CD4-positive, CD25-positive, alpha-beta regulatory T cell (primary cell): ENCODE results near the gene CDH23. TPM values are rescaled to one million over a fixed set of nuclear protein-coding genes. Genes with fewer than 3 reads are reported as not detected.

Experiments
- ATAC-seq, 2 donors: fragments of 150-1000 bp; cut with Tn5 transposase; one replicate each; pipeline ENCODE4 v1.10.0; 2021; ENCODE audit warnings: low read depth in 2 of 2, moderate number of reproducible peaks in 2 of 2, moderate library complexity in 1 of 2
- DNase-seq, 3 donors: peaks; one replicate each; pipeline versions ENCODE4 v3.0.0 to v3.0.0-alpha.2; 2012 to 2022; ENCODE audit warnings: mixed read lengths in 1 of 3
- H3K27ac ChIP-seq: one replicate; pipeline ENCODE4 v1.7.0; 2013; ENCODE audit warnings: mild to moderate bottlenecking, low read length; ENCODE audit not compliant: insufficient read depth, poor library complexity, severe bottlenecking
- H3K27me3 ChIP-seq: one replicate; pipeline ENCODE4 v1.7.0; 2013; ENCODE audit warnings: low read length; ENCODE audit not compliant: control insufficient read depth, insufficient read depth
- H3K36me3 ChIP-seq: one replicate; pipeline ENCODE4 v1.7.0; 2013; ENCODE audit warnings: mild to moderate bottlenecking, low read length, moderate library complexity; ENCODE audit not compliant: control insufficient read depth, insufficient read depth
- H3K4me1 ChIP-seq: 2 replicates; pipeline ENCODE4 v1.7.0; 2013; ENCODE audit warnings: mild to moderate bottlenecking, low read length; ENCODE audit not compliant: insufficient read depth, control insufficient read depth, poor library complexity, severe bottlenecking
- H3K4me3 ChIP-seq: one replicate; pipeline ENCODE4 v1.7.0; 2013; ENCODE audit warnings: low read depth, mild to moderate bottlenecking, low read length, moderate library complexity
- H3K9me3 ChIP-seq, 2 experiments: 1 replicate in 1 of 2; 2 replicates in 1 of 2; pipeline ENCODE4 v1.7.0; 2013; ENCODE audit warnings: low read length in 2 of 2, mild to moderate bottlenecking in 1 of 2, moderate library complexity in 1 of 2; ENCODE audit not compliant: control insufficient read depth in 2 of 2
- H3K27ac Mint-ChIP-seq, 3 donors: one replicate each; pipeline ENCODE4 v1.8.0; 2020 to 2022; ENCODE audit warnings: mild to moderate bottlenecking in 3 of 3, mixed read lengths in 3 of 3, moderate library complexity in 2 of 3
- H3K27me3 Mint-ChIP-seq: one replicate; pipeline ENCODE4 v1.8.0; 2022; ENCODE audit warnings: mild to moderate bottlenecking, mixed read lengths
- H3K36me3 Mint-ChIP-seq: one replicate; pipeline ENCODE4 v1.8.0; 2020; ENCODE audit warnings: mixed read lengths
- H3K4me1 Mint-ChIP-seq, 4 donors: one replicate each; pipeline ENCODE4 v1.8.0; 2020 to 2022; ENCODE audit warnings: mixed read lengths in 4 of 4, mild to moderate bottlenecking in 1 of 4
- H3K4me3 Mint-ChIP-seq, 4 donors: one replicate each; pipeline ENCODE4 v1.8.0; 2020 to 2022; ENCODE audit warnings: mild to moderate bottlenecking in 4 of 4, mixed read lengths in 4 of 4, moderate library complexity in 3 of 4
- H3K9me3 Mint-ChIP-seq, 7 donors: one replicate each; pipeline ENCODE4 v1.8.0; 2020 to 2022; ENCODE audit warnings: mixed read lengths in 7 of 7, mild to moderate bottlenecking in 3 of 7, moderate library complexity in 2 of 7
- polyA plus RNA-seq, 4 donors: library from polyadenylated mRNA; unstranded; fragments of 300-500 nt; fragmentation: Illumina TruSeq; gene quantifications; one replicate each; pipeline ENCODE4 v1.2.3, GENCODE V29; 2021
- total RNA-seq: library from RNA; stranded (reverse); gene quantifications from one replicate; pipeline ENCODE4 v1.2.3, GENCODE V29; 2022

Gene CDH23
- total and polyA plus RNA-seq, 5 donors from 2014 or later: 0.17 to 5.6 (median 1.1) TPM

DNA sequence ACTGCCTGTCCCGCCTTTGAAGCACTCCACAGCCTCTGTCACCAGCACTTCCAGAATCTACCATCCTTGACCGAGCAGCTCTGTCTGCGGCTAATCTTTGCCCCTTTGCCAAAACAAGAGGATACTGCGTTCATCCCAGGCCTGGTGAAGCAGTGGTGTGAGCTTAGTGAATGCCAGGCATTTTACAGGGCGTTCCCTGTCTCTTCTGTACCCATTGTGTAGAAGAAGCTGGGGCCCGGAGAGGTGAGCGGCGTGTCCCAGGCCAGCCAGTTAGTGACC, 261.7 kb downstream of the CDH23 start:
- Mint-ChIP-seq H3K27ac (peak overlapping the region in 1 of 3 donors; percentile 78), H3K36me3 (no peaks in the 10 kb centered on the region), H3K4me3 (no peak overlapping the region), H3K27me3 (peaks cover 4% of the 10 kb centered on the region), H3K4me1 (no peaks in the 10 kb centered on the region), H3K9me3 (no peaks in the 10 kb centered on the region)
- no peaks in the 10 kb centered on the region for H3K27me3 ChIP-seq
- no peak overlapping the region for H3K4me3 ChIP-seq
- no peak overlapping the region for H3K27ac ChIP-seq
- H3K4me1 ChIP-seq: no peaks in the 10 kb centered on the region
- DNase-seq (no peak), ATAC-seq (no peak)
- H3K9me3 ChIP-seq: no peaks in the 10 kb centered on the region
- H3K36me3 ChIP-seq: no peaks in the 10 kb centered on the region

DNA sequence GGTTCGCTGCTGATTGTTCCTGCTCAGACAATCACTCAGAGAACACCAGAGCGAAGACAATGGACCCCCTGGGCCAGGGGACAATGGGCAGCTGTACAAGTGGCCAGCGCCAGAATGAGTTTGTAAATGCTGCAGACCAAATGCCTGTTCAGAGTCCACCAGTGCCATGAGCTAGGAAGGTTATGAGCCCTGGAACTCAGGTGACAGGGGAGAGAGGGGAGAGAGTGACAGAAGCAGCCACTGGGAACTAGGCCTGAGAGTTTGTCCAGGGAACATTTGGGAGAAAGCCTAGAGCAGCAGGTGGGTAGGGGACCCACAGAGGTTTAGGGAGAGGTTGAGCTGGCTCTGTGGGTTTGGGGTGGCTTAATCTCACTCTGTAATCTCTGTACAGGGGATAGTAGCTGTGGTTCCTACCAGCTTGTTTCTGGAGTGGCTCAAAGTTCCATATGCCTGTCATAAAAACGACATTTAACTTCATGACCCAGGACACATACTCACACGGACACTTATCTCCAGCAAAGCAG, 262.5 kb downstream of the CDH23 start:
- Histone ChIP-seq H3K36me3 (no peaks in the 10 kb centered on the region), H3K27ac (no peak overlapping the region), H3K4me3 (no peak overlapping the region), H3K4me1 (no peaks in the 10 kb centered on the region), H3K9me3 (no peaks in the 10 kb centered on the region), H3K27me3 (no peaks in the 10 kb centered on the region)
- ATAC-seq (no peak), DNase-seq (no peak)
- Mint-ChIP-seq H3K36me3 (no peaks in the 10 kb centered on the region), H3K4me3 (no peak overlapping the region), H3K9me3 (no peaks in the 10 kb centered on the region), H3K27me3 (peaks cover 4% of the 10 kb centered on the region), H3K27ac (peak overlapping the region in 1 of 3 donors; percentile 4), H3K4me1 (no peaks in the 10 kb centered on the region)

DNA sequence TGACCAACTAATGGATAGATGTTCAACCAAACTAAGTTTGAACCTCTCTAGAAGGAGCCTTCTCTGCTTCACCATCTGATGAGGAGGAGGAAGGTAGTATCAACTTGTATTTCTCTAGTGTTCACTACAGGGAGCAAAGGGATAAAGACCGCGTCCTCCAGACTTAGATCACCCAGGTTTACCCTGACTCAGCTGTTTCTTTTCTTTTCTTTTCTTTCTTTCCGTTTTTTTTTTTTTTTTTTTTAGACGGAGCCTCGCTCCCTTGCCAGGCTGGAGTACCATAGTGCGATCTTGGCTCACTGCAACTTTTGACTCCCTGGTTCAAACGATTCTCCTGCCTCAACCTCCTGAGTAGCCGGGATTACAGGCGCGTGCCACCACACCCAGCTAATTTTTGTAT, 263.0 kb downstream of the CDH23 start:
- H3K9me3 ChIP-seq: no peaks in the 10 kb centered on the region
- ATAC-seq: no peak
- H3K4me1 Mint-ChIP-seq: peaks cover 0 to under 1% (median 0%) of the 10 kb centered on the region in 4 donors
- DNase-seq: no peak
- H3K27ac Mint-ChIP-seq: no peak overlapping the region
- H3K4me3 Mint-ChIP-seq: no peak overlapping the region
- H3K36me3 ChIP-seq: no peaks in the 10 kb centered on the region
- H3K27me3 Mint-ChIP-seq: peaks cover 4% of the 10 kb centered on the region
- H3K27me3 ChIP-seq: no peaks in the 10 kb centered on the region
- no peaks in the 10 kb centered on the region for H3K36me3 Mint-ChIP-seq
- no peaks in the 10 kb centered on the region for H3K4me1 ChIP-seq
- H3K4me3 ChIP-seq: no peak overlapping the region
- H3K27ac ChIP-seq: no peak overlapping the region
- no peaks in the 10 kb centered on the region for H3K9me3 Mint-ChIP-seq

DNA sequence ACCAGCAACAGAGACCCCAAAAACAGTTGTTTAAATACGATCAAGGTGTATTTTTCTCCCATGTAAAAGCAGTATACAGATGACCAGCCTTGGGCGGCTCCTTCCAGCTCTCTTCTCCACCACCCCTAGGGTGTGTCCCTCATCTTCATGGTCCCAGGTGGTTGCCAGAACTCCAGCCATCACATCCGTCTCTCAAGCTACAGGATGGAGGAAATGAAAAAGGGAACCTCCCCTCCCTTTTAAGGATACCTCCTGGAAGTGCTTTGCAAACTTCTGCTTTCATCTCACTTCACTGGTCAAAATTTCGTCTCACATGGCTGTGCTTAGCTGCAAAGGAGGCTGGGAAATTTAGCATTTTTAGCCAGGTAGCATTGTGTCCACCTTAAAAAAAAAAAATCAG, 263.6 kb downstream of the CDH23 start:
- H3K27me3 ChIP-seq: no peaks in the 10 kb centered on the region
- no peaks in the 10 kb centered on the region for H3K4me1 ChIP-seq
- H3K4me3 ChIP-seq: no peak overlapping the region
- DNase-seq (no peak), ATAC-seq (no peak)
- no peaks in the 10 kb centered on the region for H3K9me3 Mint-ChIP-seq
- H3K27ac Mint-ChIP-seq: no peak overlapping the region
- peaks cover 0 to 3% (median 0%) of the 10 kb centered on the region in 4 donors for H3K4me1 Mint-ChIP-seq
- H3K9me3 ChIP-seq: no peaks in the 10 kb centered on the region
- H3K36me3 ChIP-seq: no peaks in the 10 kb centered on the region
- peaks cover 4% of the 10 kb centered on the region for H3K27me3 Mint-ChIP-seq
- H3K36me3 Mint-ChIP-seq: no peaks in the 10 kb centered on the region
- H3K27ac ChIP-seq: no peak overlapping the region
- no peak overlapping the region for H3K4me3 Mint-ChIP-seq

DNA sequence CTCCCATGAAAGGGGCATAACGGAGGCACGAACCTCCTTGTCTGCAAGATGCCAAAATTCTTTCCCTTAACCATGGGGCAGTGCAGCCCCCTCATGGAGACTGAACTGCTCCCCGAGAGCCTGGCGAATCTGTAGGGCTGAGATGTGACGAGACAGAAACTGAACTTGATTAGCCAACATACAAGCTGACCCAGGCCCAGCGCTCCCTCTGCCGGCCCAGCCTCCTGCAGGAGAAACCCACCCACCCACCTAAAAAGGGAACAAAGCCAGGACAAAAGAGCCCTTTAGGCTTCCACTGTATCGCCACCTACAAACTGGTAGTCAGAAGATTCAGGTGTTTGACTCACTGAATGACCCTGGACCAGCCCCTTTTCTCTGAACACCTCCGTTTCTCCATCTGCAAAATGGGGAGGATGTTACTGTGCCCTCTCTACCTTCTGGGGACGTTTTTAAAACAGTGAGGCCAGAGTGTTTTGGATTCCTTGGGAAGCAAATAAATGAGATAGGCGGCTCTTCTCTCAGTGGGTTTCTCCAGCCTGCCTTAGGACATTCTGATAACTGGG, 264.4 kb downstream of the CDH23 start:
- Mint-ChIP-seq H3K27me3 (peaks cover 4% of the 10 kb centered on the region), H3K36me3 (no peaks in the 10 kb centered on the region), H3K27ac (no peak overlapping the region), H3K9me3 (no peaks in the 10 kb centered on the region), H3K4me3 (no peak overlapping the region), H3K4me1 (peaks cover 0 to 3% (median 0%) of the 10 kb centered on the region in 4 donors)
- Histone ChIP-seq H3K9me3 (no peaks in the 10 kb centered on the region), H3K27me3 (no peaks in the 10 kb centered on the region), H3K36me3 (no peaks in the 10 kb centered on the region), H3K27ac (no peak overlapping the region), H3K4me1 (no peaks in the 10 kb centered on the region), H3K4me3 (no peak overlapping the region)
- DNase-seq (no peak), ATAC-seq (no peak)

DNA sequence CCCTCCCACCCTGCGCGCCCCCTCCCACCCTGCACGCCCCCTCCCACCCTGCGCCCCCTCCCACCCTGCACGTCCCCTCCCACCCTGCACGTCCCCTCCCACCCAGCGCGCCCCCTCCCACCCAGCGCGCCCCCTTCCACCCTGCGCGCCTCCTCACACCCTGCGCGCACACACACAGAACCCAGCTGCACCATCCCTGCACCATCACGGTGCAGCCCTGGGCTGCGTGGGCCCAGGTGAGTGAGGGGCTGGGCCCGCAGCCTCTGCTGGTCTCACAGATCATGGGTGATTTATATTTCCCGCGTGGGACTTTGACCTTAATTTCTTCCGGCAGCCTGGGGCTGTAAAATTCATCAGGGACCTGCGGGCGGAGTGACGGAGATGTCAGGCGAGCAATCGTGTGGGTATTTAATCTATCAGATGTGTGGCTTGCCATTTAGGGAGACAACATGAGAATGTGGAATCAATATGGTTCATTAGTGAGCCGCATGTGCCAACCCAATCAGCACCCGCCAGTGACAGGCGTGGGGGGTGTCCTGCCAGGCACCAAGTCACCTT, 265.1 kb downstream of the CDH23 start:
- ATAC-seq (no peak), DNase-seq (no peak)
- H3K9me3 Mint-ChIP-seq: peaks cover 0 to 2% (median 0%) of the 10 kb centered on the region in 7 donors
- no peak overlapping the region for H3K4me3 ChIP-seq
- H3K4me3 Mint-ChIP-seq: no peak overlapping the region
- H3K4me1 Mint-ChIP-seq: peaks cover 0 to 10% (median 0%) of the 10 kb centered on the region in 4 donors
- no peaks in the 10 kb centered on the region for H3K27me3 ChIP-seq
- H3K27ac ChIP-seq: no peak overlapping the region
- no peak overlapping the region for H3K27ac Mint-ChIP-seq
- H3K36me3 ChIP-seq: no peaks in the 10 kb centered on the region
- no peaks in the 10 kb centered on the region for H3K36me3 Mint-ChIP-seq
- H3K4me1 ChIP-seq: no peaks in the 10 kb centered on the region
- H3K9me3 ChIP-seq: no peaks in the 10 kb centered on the region
- peaks cover 4% of the 10 kb centered on the region for H3K27me3 Mint-ChIP-seq

DNA sequence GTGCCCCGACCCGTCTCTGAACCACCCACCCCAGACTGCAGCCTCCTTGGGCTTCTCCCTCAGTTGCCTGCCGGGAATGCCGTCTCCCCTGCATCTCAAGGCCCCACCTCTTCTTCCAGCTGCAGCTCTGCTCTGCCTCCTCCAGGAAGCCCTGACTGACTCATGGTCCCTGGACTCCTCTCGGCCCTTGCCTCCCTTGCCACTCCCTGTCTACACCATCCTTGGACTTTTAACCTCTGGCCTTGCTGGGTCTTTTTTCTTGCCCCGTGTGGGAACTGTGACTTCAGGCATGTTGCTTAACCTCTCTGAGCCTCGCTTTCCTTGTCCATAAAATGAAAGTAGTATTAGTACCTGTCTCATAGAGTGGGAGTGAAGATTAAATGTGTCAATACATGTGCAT, 266.6 kb downstream of the CDH23 start:
- H3K27me3 ChIP-seq: no peaks in the 10 kb centered on the region
- H3K27ac ChIP-seq: no peak overlapping the region
- no peak for DNase-seq
- H3K27me3 Mint-ChIP-seq: no peaks in the 10 kb centered on the region
- no peaks in the 10 kb centered on the region for H3K36me3 ChIP-seq
- H3K4me3 Mint-ChIP-seq: no peak overlapping the region
- no peaks in the 10 kb centered on the region for H3K9me3 ChIP-seq
- no peaks in the 10 kb centered on the region for H3K4me1 ChIP-seq
- H3K4me1 Mint-ChIP-seq: peaks cover 0 to 19% (median 2%) of the 10 kb centered on the region in 4 donors
- no peak overlapping the region for H3K27ac Mint-ChIP-seq
- no peak for ATAC-seq
- no peak overlapping the region for H3K4me3 ChIP-seq
- no peaks in the 10 kb centered on the region for H3K36me3 Mint-ChIP-seq
- peaks cover 0 to 2% (median 0%) of the 10 kb centered on the region in 7 donors for H3K9me3 Mint-ChIP-seq

DNA sequence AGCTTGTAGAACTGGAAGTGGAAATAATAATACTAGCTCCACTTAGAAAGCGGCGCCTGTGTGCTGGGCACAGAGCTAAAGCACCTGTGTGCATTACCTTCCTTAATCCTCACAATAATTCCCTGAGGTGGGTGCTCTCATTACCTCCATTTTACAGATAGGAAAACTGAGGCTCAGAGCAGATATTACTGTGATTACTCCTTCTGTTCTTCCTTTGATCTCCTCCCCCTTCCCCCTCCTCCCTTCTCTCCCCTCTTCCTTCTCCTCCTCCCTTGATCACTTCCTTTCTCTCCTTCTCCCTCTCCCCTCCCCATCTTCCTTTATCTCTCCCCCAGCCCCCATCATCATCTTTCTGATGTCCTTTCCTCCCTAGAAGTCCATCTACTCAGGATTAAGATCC, 267.9 kb downstream of the CDH23 start:
- Histone ChIP-seq H3K27ac (no peak overlapping the region), H3K9me3 (no peaks in the 10 kb centered on the region), H3K4me1 (no peaks in the 10 kb centered on the region), H3K36me3 (no peaks in the 10 kb centered on the region), H3K4me3 (no peak overlapping the region), H3K27me3 (no peaks in the 10 kb centered on the region)
- Mint-ChIP-seq H3K27me3 (no peaks in the 10 kb centered on the region), H3K36me3 (no peaks in the 10 kb centered on the region), H3K4me1 (peaks cover 0 to 19% (median 2%) of the 10 kb centered on the region in 4 donors), H3K27ac (peak overlapping the region in 1 of 3 donors; percentile 5), H3K4me3 (no peak overlapping the region), H3K9me3 (peaks cover 0 to 2% (median 0%) of the 10 kb centered on the region in 7 donors)
- no peak for ATAC-seq
- no peak for DNase-seq
